Activated gamma-delta T cell treated with anti-CD3 and anti-CD28 coated beads, Interleukin-2, amount 50 U/mL, for 16 hours (primary cell): Measurements from ENCODE around the gene ITGA11.

Source experiments
- DNase-seq: peaks from one replicate; pipeline ENCODE4 v3.0.0-alpha.2; 2020; ENCODE audit warnings: low read depth

Gene ITGA11

DNA sequence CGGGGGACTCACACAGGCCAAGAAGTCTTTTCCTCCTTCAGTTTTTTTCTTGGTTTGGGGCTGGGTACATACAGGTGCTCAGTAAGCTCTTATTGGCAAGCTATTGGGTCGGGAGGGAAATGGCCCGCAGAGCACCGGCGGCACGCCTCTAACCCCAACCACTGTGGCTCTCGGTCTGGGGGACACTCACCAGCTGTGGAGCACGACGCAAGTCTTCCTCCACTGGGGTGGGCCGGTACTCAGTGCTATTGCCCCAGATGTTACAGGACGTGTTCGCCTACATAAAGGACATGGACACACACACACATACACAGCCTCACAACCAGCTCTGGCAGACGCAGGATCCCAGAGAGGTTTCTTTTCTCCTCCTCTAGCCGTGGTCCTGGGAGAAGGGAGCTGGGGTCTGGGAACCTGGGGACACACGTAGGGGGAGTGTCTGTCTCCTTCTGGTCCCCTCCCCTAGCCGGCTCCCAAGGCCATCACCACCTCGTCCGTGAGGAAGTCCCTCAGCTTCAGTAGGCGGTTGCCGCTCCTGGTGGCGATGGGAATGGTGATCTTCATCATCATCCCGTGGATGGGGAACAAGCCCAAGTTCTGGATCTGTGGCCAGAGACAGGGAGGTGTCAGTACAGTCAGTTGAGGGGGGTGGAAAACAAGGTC lies 121.0 kb downstream of the ITGA11 start:
- DNase-seq = no peak

DNA sequence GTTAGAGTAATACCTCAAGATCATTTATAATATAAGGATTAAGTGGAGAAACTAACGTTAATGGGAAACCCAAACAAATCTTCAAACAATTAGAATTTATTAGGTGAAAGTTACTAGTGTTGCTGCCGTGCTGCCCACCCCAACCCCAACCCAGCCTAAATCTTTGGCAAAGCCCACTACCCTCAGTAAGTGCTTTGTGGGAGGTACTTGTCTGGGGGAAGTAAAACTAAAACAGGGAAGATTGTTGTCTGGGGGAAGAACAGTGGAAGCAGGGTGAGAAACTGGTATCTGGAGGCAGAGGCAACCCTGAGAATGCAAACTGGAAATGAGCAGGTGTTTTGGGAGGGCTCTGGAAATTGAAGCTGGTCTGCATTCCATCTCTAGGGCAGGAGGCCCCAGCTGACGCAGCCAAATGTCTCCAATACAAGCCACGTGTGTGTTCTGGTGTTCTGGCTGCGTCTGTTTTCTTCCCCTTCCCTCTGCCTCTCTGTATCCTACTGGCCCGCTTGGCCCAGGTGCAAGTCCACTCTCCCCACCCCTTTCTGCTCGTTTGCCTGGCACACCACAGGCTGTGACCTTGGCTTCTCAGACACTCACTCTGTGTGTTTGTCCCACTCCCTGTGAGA lies 121.7 kb downstream of the ITGA11 start:
- DNase-seq = no peak

DNA sequence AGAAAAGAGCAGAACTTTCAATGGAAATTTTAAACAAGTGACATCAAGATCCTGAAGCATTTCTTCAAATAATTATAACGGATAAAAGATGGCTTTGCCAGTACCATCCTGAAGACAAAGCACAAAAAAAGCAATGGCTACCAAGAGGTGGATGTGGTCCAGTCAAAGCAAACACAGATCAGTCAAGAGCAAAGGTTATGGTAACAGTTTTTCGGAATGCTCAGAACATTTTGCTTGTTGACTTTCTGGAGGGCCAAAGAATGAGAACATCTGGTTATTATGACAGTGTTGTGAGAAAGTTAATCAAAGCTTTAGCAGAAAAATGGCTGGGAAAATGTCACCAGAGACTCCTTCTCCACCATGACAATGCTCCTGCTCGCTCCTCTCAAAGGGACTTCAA lies 122.9 kb downstream of the ITGA11 start:
- DNase-seq = no peak

DNA sequence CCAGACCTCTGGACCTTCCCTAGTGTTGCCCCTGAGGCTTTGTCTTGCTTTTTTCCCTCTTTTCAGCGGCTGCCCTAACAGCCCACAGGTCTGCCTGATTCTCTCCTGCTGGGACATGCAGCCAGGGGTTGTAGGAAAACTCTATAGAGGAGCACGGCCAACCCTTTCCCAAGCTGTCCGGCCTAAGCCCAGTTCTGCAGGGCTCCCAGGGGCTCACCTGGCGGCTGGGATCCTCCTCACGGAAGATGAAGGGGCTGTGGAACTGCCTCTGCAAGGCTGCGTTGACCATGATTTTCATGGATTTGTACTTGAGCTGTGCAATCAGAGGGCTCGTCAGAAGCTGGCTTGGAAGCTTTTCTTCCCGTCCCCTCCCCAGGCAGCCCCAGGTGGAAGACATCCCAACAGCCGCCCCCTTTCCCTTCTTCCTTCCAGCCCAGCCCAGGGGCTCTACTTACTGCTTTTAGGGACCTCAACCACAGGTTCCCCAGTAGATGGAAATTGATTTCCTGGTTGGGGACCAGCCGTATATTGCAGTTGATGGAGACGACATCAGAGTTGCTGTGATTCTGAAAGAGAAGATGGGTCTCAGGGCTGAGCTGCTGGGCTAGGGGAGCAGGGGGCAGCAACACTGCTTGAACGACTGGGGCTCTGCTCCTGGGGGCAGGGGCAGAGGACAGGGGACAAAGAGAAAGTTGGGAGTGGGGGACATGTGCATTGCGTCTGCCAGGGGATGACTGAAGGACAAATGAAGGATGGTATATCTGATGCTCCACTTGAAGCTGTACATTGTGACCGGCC lies 124.6 kb downstream of the ITGA11 start:
- DNase-seq = no peak

DNA sequence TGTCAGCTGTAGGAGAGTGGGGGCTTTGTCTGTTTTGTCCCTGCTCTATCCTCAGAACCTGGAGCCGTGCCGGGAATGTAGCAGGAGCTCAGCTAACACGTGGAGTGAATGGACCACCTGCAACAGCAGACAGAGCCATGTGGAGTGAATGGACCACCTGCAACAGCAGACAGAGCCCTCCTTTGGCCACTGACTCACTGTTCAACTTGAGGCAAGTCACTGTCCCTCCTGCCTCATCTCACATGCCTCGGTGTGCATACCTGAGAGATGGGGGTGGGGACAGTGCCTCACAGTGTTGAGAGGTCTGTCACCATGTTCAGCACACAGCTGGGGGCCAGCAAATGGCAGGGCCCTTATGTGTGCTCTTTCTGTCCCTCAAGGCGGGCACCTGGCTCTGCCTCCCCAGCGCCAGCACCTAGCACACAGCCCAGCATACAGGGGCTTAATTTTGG lies 126.5 kb downstream of the ITGA11 start:
- no peak for DNase-seq

DNA sequence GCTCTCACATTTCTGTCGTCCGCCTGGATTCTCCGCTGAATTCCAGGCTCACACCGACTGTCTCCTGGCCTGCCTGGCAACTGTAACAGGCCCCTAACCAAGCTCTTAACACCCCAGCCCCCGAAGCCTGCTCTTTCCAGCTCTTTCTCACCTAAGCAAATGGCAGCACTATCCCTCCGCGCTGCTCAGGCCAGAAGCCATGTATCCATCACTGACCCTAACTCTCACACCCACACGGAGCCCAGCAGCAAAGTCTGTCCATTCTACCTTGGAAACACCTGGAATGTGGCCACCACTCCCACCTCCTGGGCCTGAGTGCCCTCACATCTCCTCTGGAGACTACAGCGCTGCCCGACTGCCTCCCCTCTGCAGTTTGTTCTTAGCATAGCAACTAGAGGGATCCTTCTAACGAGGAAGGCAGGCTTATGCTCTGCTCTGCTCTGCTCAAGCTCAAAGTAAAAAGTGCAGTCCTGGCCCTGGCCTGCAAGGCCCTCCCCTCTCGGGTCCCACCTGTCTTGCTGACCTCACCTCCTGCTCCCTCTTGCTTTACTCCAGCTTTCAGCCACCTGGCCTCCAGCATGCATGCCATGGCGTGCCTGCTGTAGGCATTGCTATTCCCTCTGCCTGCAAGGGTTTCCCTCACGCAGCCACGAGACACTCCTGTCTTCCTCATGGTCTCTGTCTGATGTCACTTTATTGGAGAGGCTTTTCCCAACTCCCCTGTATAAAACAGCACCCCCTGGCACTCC lies 127.2 kb downstream of the ITGA11 start:
- DNase-seq = no peak

DNA sequence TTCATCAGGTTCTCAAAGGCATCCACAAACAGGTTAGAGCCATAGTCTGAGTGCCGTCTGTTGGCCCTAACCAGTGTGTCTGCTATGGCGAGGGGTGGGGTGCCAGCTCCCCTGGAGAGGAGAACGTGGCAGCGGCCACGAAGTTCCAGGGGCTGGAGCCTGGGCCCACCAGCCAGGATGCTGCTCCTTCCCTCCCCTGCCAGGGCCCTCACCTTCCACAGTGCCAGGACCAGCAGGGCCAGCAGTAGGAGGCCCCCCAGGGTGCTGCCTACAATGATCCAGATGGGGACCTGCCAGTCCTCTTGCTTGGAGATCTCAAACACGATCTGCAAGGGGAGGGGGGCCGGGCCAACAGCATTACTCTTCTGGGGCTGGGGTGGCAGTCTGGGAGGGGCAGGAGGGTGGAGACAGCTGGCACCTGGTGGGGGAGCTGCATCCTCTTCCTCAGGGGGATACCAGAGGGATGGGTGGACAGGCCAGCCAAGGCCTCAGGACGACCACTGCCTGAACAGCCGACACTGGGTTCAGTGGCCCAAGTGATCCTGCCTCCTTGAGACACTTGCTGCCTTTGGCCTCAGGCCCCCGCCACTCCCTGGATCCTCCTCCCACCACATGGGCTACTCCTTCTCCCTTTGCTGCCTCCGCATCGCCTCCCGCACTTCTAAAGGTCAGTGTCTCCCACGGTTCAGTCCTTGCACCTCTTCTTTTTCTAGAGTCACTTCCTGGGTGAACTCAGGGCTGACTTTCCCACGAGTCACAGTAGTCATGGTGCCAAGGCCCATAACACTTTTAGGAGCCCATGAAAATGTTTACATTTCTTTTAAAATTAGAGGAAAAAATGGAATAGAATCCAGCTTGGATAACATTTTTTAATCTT lies 128.2 kb downstream of the ITGA11 start:
- DNase-seq = no peak

DNA sequence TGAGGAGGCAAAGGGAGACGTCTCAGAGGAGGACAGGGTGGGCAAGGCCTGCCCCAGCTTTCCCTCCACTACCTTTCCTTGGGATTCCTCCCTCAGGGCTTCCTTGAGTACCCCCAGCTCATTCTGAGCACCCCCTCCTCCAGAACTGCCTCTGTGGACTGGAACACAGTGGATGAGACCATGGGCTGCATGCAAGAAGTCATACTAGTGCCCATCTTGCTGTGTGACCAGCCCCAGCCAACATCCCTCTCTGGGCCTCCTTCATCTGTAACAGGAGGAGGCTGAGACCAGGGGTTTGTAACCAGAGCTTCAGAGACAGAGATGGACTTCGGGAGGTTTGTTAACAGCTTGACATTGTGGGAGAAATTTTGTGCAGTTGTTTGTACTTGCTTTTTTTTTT lies 128.8 kb downstream of the ITGA11 start:
- no peak for DNase-seq

DNA sequence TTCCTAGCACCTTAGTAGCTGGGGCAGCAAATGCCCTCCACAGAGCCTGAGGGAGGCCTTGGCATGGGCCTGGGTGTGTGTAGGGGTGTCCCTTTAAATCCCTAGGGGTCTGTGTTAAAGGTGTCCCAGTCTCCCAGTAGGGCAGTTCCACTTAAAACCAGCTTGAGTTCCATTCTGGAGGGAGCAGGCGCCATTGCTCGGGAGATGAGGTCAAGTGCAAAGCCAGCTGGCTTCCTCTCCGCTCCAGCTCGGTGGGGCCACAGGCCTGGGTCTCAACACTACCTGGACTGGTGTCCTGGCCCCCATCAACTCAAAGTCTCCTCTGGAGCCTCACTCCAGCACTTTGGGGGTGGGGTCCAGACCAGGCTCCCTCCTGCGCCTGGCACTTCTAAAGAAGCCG lies 129.2 kb downstream of the ITGA11 start:
- no peak for DNase-seq

DNA sequence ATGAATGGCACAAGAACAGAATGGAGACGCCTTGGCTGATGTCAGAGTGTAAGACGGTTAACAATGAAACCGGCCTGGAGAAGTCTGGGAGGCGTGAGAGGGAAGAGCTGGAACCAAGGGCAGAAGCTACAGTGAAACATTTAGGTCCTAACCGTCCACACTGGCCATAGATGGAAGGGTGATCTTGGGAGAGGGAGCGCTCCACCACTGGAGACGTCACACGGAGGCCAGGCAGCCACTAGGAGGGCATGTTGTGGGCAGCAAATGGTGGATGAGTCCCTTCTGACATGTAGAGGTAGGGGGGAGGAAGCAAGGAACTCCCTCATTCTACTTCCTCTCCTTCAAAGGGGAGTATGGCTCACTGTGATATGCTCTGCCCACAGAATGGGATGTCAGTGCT lies 130.7 kb downstream of the ITGA11 start:
- no peak for DNase-seq

DNA sequence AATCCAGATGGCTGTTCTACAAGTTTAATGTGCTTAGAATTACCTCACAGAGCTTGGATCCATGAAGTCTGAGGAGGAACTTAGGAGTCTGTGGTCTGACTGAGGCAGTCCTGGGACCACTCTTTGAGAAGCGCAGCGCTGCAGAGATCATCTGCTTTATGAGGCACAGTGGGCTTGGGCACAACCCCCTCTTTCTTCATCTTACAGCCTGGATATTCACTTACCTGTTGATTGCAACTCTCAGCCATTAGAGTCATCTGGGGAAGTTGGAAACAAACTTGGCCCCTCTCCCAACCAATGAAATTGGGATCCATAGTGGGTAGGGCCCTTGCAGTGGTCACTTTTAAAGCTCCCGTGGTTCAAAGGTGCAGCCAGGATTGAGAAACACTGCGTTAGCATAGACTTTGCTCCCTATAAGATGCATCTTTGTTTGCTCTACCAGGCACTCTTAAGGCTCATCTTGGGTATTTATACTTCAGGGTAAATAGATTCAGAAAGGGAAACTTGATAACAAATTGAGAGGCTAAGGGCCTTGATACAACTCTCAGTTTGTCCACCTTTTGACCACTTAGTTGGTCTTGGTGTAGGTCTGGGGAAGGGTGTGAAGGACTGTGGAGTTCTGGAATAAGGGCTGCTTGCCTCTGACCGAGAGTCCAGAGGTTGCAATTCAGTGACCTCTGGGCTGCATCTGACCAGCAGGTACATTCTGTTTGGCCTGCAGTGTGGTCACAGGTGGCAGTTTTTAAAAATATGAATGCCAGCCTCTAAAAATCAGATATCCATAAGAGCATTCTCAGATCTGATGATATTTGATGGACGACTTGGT lies 131.6 kb downstream of the ITGA11 start:
- no peak for DNase-seq

DNA sequence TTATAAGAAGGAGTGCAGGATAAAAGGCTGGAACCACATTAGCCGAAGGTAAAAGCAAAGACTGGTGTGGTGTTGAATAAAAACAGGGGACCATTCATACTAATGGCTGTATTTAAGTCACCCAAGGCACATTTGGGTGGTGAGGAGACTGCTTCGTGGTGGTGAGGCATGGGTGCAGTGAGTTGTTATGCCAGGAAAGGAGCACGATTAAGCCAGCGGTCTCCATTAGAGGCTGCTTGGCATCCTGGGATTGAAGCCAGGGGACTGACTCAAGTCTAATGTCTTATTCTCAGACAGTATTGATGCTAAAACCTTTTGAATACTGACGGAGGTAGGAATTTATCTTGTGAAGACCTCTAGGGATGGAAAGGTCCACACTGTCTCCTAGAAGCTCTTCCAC lies 132.5 kb downstream of the ITGA11 start:
- DNase-seq = no peak

DNA sequence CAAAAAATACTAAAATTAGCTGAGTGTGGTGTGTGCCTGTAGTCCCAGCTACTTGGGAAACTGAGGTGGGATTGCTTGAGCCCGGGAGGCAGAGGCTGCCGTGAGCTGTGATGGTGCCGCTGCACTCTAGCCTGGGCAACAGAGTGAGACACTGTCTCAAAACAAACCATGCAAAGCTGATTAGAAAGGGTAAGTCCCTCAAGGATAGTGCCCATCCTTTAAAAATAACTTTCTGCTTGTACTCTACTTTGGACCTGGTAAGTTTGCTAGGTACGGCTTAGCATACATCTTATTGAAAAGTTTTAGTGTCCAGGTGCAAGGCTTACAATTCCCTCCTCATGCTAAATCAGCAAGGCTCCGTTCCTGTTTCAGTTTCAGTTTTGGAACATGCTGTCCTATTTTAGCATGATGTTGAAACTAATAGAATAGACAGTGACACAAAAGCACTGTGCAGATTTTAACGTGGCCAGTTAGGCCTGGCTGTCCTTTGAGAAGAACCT lies 133.0 kb downstream of the ITGA11 start:
- DNase-seq = no peak

DNA sequence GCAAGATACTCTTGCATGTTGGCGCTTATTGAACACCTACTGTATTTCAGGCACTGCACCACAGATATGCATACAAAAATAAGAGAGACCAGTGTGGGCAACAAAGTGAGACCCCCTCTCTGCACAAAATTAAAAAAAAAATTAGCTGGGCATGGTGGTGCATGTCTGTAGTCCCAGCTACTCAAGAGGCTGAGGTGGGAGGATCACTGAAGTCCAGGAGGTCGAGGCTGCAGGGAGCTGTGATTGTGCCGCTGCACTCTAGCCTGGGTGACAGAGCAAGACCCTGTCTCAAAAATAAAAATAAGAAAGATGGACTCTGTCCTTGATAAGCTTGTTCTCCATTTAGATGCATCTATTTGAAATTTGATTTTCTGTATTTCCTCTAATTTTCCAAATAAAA lies 133.6 kb downstream of the ITGA11 start:
- no peak for DNase-seq

DNA sequence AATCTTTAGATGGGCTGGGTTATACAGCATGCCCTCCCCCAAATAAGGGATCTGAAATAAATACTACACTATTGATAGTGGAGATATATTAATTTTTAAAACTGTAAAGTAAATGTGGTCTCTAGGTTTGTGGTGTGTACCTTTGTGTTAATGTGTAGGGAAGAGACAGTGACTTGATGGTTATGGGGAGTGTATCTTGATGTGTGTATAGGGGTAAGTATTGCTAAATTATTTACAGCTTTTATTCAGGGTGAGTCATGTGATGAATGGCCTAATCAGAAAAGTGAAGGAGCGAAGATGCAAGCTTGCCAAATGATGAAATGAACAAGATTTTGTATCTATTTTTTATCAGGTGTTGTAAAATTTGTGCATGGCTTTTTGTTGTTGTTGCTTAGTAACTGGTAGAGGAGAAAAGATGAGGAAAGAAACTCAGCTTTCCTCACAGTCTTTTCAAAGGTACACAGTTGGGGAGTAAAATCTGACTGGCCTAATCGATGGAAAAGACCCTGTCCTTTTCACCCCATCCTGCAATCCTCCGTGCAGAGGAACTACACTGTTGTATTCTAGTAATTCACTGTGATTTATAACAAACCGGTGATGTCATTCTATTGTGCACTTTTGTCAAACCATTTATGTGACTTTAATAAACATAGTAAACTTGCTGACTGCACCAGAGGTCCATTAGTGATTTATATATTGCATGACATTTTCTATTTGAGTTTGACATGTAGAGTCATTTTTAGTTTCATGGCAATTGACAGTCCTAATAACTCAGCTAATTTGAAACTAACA lies 136.8 kb downstream of the ITGA11 start:
- DNase-seq = no peak

DNA sequence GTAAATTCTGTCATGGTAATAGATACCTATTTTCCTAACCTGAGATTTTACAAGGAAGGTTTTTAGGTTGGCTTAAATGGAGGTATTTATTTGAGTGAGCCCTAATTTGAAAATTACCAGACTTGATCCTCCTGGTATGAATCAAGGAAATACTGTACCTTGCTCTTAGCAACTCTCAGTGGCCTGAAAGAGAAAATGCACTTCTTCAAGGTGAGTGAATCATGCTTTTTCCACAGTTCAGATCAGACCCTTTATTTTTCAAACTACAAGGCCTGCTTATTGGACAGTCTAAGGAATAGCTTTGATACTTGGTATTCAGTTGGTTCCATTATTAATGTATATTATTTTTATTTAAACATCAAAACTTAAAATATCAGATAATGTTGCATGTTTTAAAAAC lies 139.0 kb downstream of the ITGA11 start:
- no peak for DNase-seq

DNA sequence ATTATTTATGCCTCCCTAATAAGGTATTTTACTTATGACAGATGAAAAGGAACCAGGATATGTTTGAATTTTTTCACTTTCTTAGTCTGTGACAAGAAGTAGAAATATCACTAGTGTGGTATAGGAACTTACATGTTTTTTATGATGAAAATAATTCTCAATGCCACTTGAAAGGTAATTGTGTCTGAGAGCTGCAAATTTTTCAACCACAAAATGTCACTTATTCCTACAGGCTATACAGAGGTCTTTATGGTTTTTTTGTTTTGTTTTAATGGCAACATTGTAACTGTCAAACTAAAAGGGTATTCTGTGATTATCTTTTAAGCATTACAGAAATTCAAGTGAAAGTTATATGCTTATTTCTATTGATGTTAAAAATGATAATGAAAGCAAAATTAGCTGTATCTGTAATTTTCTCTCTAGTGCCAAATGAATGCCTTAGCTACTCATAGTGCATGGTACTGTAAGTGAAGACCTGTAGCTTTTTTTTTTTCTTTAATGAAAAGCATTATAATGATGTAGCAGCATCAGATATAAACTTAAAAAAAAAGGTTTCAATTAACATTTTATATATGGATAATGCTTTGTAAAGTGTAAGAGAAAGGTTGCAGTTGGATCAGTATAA lies 139.7 kb downstream of the ITGA11 start:
- no peak for DNase-seq

DNA sequence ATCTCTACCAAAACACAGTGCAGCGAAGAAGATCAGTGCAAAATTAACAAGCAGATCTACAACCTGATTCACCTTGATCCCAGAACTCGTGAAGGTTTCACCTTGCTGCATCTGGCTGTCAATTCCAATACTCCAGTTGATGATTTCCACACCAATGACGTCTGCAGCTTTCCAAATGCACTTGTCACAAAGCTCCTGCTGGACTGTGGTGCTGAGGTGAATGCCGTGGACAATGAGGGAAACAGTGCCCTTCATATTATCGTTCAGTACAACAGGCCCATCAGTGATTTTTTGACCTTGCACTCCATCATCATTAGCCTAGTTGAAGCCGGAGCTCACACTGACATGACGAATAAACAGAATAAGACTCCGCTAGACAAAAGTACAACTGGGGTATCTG lies 141.2 kb downstream of the ITGA11 start:
- no peak for DNase-seq
